HepG2 (cell line): ENCODE data around the gene FITM1. TPM values are rescaled to one million over a fixed set of nuclear protein-coding genes. Genes with fewer than 3 reads are reported as not detected.

Experiments
- DNMT3B ChIP-seq: conservative IDR thresholded peaks from 2 replicates; pipeline ENCODE4 v1.6.1; 2016; ENCODE audit warnings: missing biosample characterization, control low read depth
- KMT2A ChIP-seq: sonication (generic); formaldehyde crosslinking; IDR thresholded peaks from 2 replicates; pipeline ENCODE4 v1.4.0; 2020; ENCODE audit warnings: missing genetic modification reagents
- MEIS2 ChIP-seq: sonication (generic); formaldehyde crosslinking; IDR thresholded peaks from 2 replicates; pipeline ENCODE4 v1.9.0; 2021; ENCODE audit warnings: mild to moderate bottlenecking, missing genetic modification reagents
- RARA ChIP-seq: IDR thresholded peaks from 2 replicates; pipeline ENCODE4 v1.6.1; 2016; ENCODE audit warnings: missing genetic modification reagents, missing compliant biosample characterization
- SAFB2 ChIP-seq: sonication (generic); formaldehyde crosslinking; IDR thresholded peaks from 2 replicates; pipeline ENCODE4 v1.5.1; 2020; ENCODE audit warnings: missing genetic modification reagents, low read depth, mild to moderate bottlenecking, borderline replicate concordance
- SALL1 ChIP-seq: sonication (generic); formaldehyde crosslinking; IDR thresholded peaks from 2 replicates; pipeline ENCODE4 v1.8.0; 2022; ENCODE audit warnings: mild to moderate bottlenecking, missing genetic modification reagents
- STAG1 ChIP-seq: sonication (generic); formaldehyde crosslinking; IDR thresholded peaks from 2 replicates; pipeline ENCODE4 v1.4.0; 2020; ENCODE audit warnings: missing genetic modification reagents
- ZNF33B ChIP-seq: sonication (generic); formaldehyde crosslinking; IDR thresholded peaks from 2 replicates; pipeline ENCODE4 v1.5.1; 2020; ENCODE audit warnings: mild to moderate bottlenecking, missing genetic modification reagents
- ZNF678 ChIP-seq: sonication (generic); formaldehyde crosslinking; IDR thresholded peaks from 2 replicates; pipeline ENCODE4 v1.4.0; 2020; ENCODE audit warnings: mild to moderate bottlenecking, missing genetic modification reagents
- ZNF749 ChIP-seq: sonication (generic); formaldehyde crosslinking; IDR thresholded peaks from 2 replicates; pipeline ENCODE4 v1.8.0; 2022; ENCODE audit warnings: mild to moderate bottlenecking, missing genetic modification reagents, moderate library complexity, borderline replicate concordance
- ZNF816 ChIP-seq: sonication (generic); formaldehyde crosslinking; IDR thresholded peaks from 2 replicates; pipeline ENCODE4 v1.8.0; 2022; ENCODE audit warnings: missing genetic modification reagents, mild to moderate bottlenecking, borderline replicate concordance
- polyA plus RNA-seq, 8 experiments: library from polyadenylated mRNA; depleted of rRNA in 3 of 8; stranded (reverse) in 7 of 8; unstranded in 1 of 8; fragments of >200 nt; fragmentation: Illumina TruSeq in 4 of 8; extraction: Trizol in 4 of 8; gene quantifications; 2 replicates each; pipeline versions ENCODE4 v1.2.1 to v1.2.3, GENCODE V29; 2011 to 2016; ENCODE audit warnings: low read depth in 4 of 8, missing spikeins in 1 of 8, mixed read lengths in 1 of 8; ENCODE audit not compliant: insufficient read depth in 1 of 8
- total RNA-seq, 5 experiments: library from RNA; depleted of rRNA; stranded (reverse); fragments of >200 nt; fragmentation: Illumina TruSeq; extraction: Trizol; gene quantifications; 2 replicates each; pipeline ENCODE4 v1.2.3, GENCODE V29; 2016; ENCODE audit warnings: low read depth in 1 of 5
- TF ChIP-seq, protein P1 (sequence below): sonication (generic); formaldehyde crosslinking; IDR thresholded peaks from 2 replicates; pipeline ENCODE4 v1.5.0; 2020; ENCODE audit warnings: mild to moderate bottlenecking, missing genetic modification reagents, borderline replicate concordance
- TF ChIP-seq, protein P2 (sequence below): sonication (generic); formaldehyde crosslinking; IDR thresholded peaks from 2 replicates; pipeline ENCODE4 v1.5.0; 2020; ENCODE audit warnings: mild to moderate bottlenecking, missing genetic modification reagents
- TF ChIP-seq, protein P3 (sequence below): sonication (generic); formaldehyde crosslinking; IDR thresholded peaks from 2 replicates; pipeline ENCODE4 v1.9.0; 2021; ENCODE audit warnings: missing genetic modification reagents, borderline replicate concordance
- TF ChIP-seq, protein P4 (sequence below): sonication (generic); formaldehyde crosslinking; IDR thresholded peaks from 2 replicates; pipeline ENCODE4 v1.4.0; 2020; ENCODE audit warnings: mild to moderate bottlenecking, missing genetic modification reagents

Gene FITM1
- total and polyA plus RNA-seq, 2 of the 13 experiments (the other 11 are each of a cell fraction or from before 2014, with no cell fraction given) = 2.7 to 5.8 TPM

DNA sequence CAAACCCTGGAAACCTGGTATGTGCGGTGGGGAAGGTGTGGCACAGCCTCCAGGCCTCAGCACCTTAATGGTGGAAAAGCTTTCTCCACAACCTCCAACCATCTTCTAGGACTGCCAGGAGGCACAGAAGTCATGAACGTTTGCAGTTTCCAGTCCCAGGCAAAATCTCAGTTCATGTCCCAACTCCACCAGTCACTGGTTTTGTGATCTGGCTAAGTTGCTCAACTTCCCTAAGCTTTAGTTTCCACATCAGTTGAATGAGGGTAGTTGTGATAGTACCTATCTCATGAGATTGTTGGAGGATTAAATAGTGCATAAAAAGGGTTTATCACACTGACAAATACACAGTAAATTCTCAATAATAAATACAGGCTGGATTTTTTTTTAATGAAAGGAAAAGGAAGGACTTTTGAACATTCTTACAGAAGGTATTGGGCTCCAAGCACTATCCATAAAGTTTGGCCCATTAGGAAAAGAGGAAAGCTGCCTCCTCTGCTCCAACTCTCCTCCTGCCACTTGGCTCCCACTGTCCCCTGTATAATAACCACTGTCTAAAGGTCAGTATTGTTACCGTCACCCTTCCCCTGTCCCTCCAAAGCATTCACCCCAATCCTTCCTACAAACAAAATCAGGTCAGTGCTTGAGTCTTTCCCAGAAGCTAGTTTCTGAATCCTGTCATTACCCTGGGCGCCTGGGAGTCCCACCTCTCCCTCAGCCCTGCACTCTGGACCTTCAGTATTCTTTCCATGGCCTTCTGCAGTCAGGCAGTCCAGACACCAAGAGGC is 30.1 kb upstream of the FITM1 start (continued):
- TF ChIP-seq, protein P1, sequence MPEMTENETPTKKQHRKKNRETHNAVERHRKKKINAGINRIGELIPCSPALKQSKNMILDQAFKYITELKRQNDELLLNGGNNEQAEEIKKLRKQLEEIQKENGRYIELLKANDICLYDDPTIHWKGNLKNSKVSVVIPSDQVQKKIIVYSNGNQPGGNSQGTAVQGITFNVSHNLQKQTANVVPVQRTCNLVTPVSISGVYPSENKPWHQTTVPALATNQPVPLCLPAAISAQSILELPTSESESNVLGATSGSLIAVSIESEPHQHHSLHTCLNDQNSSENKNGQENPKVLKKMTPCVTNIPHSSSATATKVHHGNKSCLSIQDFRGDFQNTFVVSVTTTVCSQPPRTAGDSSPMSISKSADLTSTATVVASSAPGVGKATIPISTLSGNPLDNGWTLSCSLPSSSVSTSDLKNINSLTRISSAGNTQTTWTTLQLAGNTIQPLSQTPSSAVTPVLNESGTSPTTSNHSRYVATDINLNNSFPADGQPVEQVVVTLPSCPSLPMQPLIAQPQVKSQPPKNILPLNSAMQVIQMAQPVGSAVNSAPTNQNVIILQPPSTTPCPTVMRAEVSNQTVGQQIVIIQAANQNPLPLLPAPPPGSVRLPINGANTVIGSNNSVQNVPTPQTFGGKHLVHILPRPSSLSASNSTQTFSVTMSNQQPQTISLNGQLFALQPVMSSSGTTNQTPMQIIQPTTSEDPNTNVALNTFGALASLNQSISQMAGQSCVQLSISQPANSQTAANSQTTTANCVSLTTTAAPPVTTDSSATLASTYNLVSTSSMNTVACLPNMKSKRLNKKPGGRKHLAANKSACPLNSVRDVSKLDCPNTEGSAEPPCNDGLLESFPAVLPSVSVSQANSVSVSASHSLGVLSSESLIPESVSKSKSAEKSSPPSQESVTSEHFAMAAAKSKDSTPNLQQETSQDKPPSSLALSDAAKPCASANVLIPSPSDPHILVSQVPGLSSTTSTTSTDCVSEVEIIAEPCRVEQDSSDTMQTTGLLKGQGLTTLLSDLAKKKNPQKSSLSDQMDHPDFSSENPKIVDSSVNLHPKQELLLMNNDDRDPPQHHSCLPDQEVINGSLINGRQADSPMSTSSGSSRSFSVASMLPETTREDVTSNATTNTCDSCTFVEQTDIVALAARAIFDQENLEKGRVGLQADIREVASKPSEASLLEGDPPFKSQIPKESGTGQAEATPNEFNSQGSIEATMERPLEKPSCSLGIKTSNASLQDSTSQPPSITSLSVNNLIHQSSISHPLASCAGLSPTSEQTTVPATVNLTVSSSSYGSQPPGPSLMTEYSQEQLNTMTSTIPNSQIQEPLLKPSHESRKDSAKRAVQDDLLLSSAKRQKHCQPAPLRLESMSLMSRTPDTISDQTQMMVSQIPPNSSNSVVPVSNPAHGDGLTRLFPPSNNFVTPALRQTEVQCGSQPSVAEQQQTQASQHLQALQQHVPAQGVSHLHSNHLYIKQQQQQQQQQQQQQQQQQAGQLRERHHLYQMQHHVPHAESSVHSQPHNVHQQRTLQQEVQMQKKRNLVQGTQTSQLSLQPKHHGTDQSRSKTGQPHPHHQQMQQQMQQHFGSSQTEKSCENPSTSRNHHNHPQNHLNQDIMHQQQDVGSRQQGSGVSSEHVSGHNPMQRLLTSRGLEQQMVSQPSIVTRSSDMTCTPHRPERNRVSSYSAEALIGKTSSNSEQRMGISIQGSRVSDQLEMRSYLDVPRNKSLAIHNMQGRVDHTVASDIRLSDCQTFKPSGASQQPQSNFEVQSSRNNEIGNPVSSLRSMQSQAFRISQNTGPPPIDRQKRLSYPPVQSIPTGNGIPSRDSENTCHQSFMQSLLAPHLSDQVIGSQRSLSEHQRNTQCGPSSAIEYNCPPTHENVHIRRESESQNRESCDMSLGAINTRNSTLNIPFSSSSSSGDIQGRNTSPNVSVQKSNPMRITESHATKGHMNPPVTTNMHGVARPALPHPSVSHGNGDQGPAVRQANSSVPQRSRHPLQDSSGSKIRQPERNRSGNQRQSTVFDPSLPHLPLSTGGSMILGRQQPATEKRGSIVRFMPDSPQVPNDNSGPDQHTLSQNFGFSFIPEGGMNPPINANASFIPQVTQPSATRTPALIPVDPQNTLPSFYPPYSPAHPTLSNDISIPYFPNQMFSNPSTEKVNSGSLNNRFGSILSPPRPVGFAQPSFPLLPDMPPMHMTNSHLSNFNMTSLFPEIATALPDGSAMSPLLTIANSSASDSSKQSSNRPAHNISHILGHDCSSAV = 0 out of 2 replicates have a peak, but pooled peaks have one; percentile 43
- TF ChIP-seq, protein P2, sequence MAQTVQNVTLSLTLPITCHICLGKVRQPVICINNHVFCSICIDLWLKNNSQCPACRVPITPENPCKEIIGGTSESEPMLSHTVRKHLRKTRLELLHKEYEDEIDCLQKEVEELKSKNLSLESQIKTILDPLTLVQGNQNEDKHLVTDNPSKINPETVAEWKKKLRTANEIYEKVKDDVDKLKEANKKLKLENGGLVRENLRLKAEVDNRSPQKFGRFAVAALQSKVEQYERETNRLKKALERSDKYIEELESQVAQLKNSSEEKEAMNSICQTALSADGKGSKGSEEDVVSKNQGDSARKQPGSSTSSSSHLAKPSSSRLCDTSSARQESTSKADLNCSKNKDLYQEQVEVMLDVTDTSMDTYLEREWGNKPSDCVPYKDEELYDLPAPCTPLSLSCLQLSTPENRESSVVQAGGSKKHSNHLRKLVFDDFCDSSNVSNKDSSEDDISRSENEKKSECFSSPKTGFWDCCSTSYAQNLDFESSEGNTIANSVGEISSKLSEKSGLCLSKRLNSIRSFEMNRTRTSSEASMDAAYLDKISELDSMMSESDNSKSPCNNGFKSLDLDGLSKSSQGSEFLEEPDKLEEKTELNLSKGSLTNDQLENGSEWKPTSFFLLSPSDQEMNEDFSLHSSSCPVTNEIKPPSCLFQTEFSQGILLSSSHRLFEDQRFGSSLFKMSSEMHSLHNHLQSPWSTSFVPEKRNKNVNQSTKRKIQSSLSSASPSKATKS = no peak
- TF ChIP-seq ZNF33B (CRISPR knock-in tag) (no peak), DNMT3B (no peak), SALL1 (CRISPR knock-in tag) (peak; percentile 47; the same call in 1 of the 2 replicates), STAG1 (CRISPR knock-in tag) (no peak), ZNF678 (0 out of 2 replicates have a peak, but pooled peaks have one; percentile 26), KMT2A (CRISPR knock-in tag) (no peak), RARA (CRISPR knock-in tag) (no peak), SAFB2 (no peak), ZNF749 (CRISPR knock-in tag) (no peak), ZNF816 (CRISPR knock-in tag) (no peak), MEIS2 (CRISPR knock-in tag) (no peak)
- TF ChIP-seq, protein P3, sequence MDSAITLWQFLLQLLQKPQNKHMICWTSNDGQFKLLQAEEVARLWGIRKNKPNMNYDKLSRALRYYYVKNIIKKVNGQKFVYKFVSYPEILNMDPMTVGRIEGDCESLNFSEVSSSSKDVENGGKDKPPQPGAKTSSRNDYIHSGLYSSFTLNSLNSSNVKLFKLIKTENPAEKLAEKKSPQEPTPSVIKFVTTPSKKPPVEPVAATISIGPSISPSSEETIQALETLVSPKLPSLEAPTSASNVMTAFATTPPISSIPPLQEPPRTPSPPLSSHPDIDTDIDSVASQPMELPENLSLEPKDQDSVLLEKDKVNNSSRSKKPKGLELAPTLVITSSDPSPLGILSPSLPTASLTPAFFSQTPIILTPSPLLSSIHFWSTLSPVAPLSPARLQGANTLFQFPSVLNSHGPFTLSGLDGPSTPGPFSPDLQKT (CRISPR knock-in tag) = no peak
- TF ChIP-seq, protein P4, sequence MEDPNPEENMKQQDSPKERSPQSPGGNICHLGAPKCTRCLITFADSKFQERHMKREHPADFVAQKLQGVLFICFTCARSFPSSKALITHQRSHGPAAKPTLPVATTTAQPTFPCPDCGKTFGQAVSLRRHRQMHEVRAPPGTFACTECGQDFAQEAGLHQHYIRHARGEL (CRISPR knock-in tag) = no peak
